Astrocyte of the cerebellum (primary cell): ENCODE results near the gene FAM13B.
"Not testable (repeated sequence)": the region's sequence is repeated elsewhere in the genome, so short reads cannot be mapped to it uniquely, and the experiment has no call there.

Experiments used
- DNase-seq: peaks from one replicate; pipeline ENCODE4 v3.0.0-alpha.2; 2011; ENCODE audit warnings: low read depth
- H3K4me3 ChIP-seq: 2 replicates; pipeline ENCODE4 v1.5.1; 2011; ENCODE audit warnings: mild to moderate bottlenecking, low read depth, low read length, moderate library complexity
- in situ Hi-C: cut with HindIII; loops from 2 replicates; pipeline ENCODE4 v1.10.0; 2017; ENCODE audit warnings: low sequenced_read_pairs
- TF ChIP-seq, protein P1 (sequence below): IDR thresholded peaks from 2 replicates; pipeline ENCODE4 v1.5.1; 2012; ENCODE audit warnings: low read length, low read depth, moderate library complexity, mild to moderate bottlenecking; ENCODE audit errors: missing control alignments

Gene FAM13B

DNA sequence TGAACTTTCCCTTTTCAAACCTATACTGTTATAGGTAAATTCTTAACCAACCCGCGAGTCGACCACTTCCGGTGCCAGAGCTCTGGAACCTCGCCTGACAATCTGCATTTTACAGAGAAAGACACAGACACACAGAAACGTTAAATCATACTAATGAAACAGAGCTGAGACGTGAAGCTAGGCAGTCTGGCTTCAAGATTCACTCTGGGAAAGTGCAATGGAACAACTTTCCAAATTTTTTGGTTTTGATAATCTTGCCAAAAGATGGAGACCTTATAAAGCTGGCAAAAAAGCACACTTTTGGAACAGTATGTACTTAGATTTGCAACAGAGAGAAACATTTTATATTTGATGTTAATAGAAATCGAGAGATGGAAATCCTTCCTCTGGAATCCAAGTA is 35.1 kb upstream of the FAM13B start:
- no peak for DNase-seq
- H3K4me3 ChIP-seq = no peak overlapping the region
- in situ Hi-C loops = no loop called here
- TF ChIP-seq, protein P1, sequence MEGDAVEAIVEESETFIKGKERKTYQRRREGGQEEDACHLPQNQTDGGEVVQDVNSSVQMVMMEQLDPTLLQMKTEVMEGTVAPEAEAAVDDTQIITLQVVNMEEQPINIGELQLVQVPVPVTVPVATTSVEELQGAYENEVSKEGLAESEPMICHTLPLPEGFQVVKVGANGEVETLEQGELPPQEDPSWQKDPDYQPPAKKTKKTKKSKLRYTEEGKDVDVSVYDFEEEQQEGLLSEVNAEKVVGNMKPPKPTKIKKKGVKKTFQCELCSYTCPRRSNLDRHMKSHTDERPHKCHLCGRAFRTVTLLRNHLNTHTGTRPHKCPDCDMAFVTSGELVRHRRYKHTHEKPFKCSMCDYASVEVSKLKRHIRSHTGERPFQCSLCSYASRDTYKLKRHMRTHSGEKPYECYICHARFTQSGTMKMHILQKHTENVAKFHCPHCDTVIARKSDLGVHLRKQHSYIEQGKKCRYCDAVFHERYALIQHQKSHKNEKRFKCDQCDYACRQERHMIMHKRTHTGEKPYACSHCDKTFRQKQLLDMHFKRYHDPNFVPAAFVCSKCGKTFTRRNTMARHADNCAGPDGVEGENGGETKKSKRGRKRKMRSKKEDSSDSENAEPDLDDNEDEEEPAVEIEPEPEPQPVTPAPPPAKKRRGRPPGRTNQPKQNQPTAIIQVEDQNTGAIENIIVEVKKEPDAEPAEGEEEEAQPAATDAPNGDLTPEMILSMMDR = no peak

DNA sequence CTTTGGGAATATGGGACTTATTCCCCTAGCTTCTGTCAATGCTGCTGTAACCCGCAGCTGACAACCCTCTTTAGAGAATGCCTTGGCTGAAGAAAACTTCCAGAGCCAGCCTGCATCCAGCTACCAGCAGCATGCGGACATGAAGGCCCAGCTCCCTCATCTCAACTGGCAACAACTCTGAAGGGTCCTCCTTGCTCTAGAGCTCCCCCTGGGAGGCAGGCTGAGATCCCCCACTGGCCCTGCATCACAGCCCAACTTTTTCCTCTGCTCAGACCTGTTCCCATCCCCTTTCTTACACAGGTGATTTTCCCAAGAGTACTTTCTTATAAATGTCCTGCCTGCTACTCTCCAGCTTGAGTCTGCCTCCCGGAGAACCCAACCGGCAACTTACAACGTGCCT is 32.2 kb upstream of the FAM13B start:
- H3K4me3 ChIP-seq = no peak overlapping the region
- in situ Hi-C loops = no loop called here
- no peak for DNase-seq
- TF ChIP-seq, protein P1 = peak; percentile 39

DNA sequence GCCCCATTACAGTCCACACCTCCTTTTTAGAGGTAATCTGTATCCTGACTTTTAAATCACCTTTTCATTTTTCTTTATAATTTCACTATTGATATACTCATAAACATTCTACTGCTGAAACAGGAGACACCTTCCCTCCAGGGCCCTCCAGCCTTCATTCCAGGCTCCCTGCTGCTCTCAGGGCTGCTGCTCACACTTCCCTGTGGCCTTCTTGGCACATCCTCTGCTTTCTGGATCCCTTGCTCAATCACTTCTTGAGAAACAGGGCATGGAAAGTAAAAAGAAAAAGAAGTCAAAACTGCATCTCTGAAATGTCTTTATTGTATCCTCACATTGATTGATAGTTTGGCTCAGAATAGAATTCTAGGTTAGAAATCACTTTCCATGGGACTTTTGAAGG is 31.6 kb upstream of the FAM13B start:
- DNase-seq = no peak
- TF ChIP-seq, protein P1 = no peak
- no peak overlapping the region for H3K4me3 ChIP-seq
- in situ Hi-C loops = no loop called here

DNA sequence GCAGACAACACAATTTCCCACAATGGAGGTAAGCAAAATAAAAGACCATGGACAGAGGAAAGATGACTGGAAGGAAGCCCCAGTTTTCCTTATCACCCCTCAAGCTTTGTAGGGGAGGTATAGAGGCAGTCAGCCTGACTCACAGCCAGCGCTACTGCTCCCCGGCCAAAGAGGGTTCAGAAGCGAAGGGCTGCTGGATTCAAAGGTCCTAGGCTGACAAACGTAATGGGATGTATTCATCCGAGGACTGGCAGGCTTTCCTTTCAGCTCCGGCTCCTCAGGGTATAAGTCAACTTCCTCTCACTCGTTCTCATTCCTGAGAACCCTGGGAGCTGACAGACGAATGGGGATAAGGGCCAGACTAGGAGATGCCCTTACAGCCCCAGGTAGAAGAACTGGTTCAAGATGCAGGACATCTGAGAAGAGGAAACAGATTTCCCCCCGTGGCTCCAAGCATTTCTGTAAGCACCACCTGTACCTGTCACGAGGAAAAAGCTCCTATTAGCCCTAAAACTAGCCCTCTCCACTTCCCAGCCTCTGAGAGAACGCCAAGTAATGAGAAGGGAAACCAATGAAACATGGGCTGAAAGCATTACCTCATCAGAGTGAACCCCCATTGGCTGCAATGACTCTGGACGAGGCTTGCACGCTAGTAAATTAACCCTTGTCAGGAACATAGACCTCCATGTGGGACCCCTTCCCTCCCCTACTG is 22.1 kb upstream of the FAM13B start:
- TF ChIP-seq, protein P1 = no peak
- DNase-seq = no peak
- in situ Hi-C loops = no loop called here
- no peak overlapping the region for H3K4me3 ChIP-seq

DNA sequence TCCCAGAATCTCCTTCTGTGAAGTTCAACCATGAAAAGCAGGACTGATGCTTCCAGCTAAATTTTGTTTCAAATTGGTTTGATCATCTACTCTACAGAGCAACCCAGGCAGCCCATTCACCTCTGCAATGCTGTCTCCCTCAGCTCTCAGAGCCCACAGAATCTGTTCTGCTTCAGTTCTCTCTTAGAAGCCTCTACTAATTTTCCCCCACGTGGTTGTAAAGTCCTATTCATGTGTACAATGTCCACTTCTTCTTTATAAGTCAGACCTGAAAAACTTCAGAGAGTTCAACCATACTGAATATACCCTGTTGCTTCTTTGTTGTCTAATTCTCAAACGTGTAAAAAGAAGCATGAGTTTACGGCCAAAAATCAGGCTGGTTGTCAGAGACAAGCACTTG is 21.3 kb upstream of the FAM13B start:
- in situ Hi-C loops = no loop called here
- H3K4me3 ChIP-seq = no peak overlapping the region
- no peak for DNase-seq
- TF ChIP-seq, protein P1 = no peak

DNA sequence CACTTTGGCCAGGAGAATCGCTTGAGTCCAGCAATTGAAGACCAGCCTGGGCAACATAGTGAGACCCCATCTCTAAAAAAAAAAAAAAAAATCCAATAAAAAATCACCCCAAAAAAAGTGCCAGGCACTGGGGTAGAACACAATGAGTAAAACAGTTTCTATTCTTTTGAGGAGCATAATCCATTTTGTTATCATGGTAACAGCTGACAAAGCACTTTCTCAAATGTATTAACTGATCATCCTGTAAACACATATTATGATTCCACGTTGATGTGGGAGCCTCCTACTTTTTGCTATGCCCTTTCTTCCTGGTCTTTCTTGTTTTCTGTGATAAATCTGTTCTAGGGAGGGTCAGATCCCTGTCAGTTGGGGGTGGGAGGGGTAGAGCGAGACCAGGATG is 20.7 kb upstream of the FAM13B start:
- in situ Hi-C loops = no loop called here
- no peak for DNase-seq
- H3K4me3 ChIP-seq = no peak overlapping the region
- TF ChIP-seq, protein P1 = no peak

DNA sequence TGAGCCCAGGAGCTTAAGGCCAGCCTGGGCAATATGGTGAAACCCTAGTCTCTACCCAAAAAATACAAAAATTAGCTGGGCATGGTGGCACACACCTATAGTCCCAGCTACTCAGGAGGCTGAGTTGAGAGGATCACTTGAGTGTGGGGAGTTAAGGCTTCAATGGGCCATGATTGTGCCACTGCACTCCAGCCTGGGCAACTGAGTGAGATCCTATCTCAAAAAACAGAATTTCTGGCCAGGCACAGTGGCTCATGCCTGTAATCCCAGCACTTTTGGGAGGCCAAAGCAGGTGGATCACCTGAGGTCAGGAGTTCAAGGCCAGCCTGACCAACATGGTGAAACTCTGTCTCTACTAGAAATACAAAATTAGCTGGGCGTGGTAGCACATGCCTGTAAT is 19.8 kb upstream of the FAM13B start:
- DNase-seq, H3K4me3 ChIP-seq, in situ Hi-C loops: not testable (repeated sequence)
